ENCODE results near the gene CCSER1. TPM values are rescaled to one million over a fixed set of nuclear protein-coding genes. Genes with fewer than 3 reads are reported as not detected.

The CCSER1 gene
- total and polyA plus RNA-seq, 2 of the 8 experiments (the other 6 are each of a cell fraction or from before 2014, with no cell fraction given): 0.26 to 0.84 TPM

- no peak for FAIRE-seq
- no peak for TF ChIP-seq NANOG (IDR thresholded peaks at IDR 0.05; ENCODE audit: insufficient read depth, low read depth, low read length, poor library complexity, severe bottlenecking)
- TF ChIP-seq CEBPB (IDR thresholded peaks at IDR 0.05; ENCODE audit: low read depth, low read length): no peak
These were observed 413.3 kb downstream of the CCSER1 start for GRCh38 chr4:90540536-90540935.

More at GRCh38 chr4:90540536-90540935, 413.3 kb downstream of the CCSER1 start:
- H2BK15ac ChIP-seq (ENCODE audit: low read length): no peak overlapping the region
- no peak overlapping the region for H3K56ac ChIP-seq (replicated peaks; ENCODE audit: insufficient read length, low read depth, low read length)
- H3K79me1 ChIP-seq (ENCODE audit: low read depth, low read length): no peaks in the 10 kb centered on the region
- H3K4ac ChIP-seq (replicated peaks; ENCODE audit: insufficient read length, low read depth, low read length): no peak overlapping the region
- no peaks in the 10 kb centered on the region for H3K36me3 ChIP-seq (ENCODE audit: control insufficient read depth in 2 of 4, insufficient read depth in 4 of 4, low read length in 3 of 4)
- H3K23ac ChIP-seq (ENCODE audit: insufficient read length): no peak overlapping the region
- no peak overlapping the region for H2AK5ac ChIP-seq (ENCODE audit: low read depth, low read length)
- ChIA-PET POLR2A (ENCODE audit: partially characterized antibody) (no interaction called here), CTCF (ENCODE audit: partially characterized antibody) (no interaction called here)
- H3K23me2 ChIP-seq (ENCODE audit: low read depth, low read length): 0 out of 2 replicates have a peak, but pooled peaks cover 2% of the 10 kb centered on the region
- no peak overlapping the region for H3K14ac ChIP-seq (ENCODE audit: insufficient read length)
- H3K27me3 ChIP-seq (replicated peaks in 1 of 4; ENCODE audit: control insufficient read depth in 3 of 4, extremely low read depth in 1 of 4, insufficient read depth in 3 of 4, low read length in 3 of 4): no peaks in the 10 kb centered on the region
- no peak overlapping the region for H2BK5ac ChIP-seq (ENCODE audit: low read depth, low read length)
- no peak overlapping the region for H4K91ac ChIP-seq (replicated peaks; ENCODE audit: insufficient read length, low read length)
- H2BK120ac ChIP-seq (replicated peaks; ENCODE audit: low read depth, low read length): no peak overlapping the region
- no peak overlapping the region for H2AFZ ChIP-seq (ENCODE audit: low read length)
- no peak overlapping the region for H4K5ac ChIP-seq (ENCODE audit: insufficient read length, low read depth, low read length)
- no peak overlapping the region for H3K27ac ChIP-seq (ENCODE audit: low read depth, low read length)
- H3K4me3 ChIP-seq (ENCODE audit: extremely low read depth in 1 of 4, insufficient read depth in 2 of 4, low read depth in 3 of 4, low read length in 4 of 4): no peak overlapping the region
- no peak overlapping the region for H3K4me2 ChIP-seq (ENCODE audit: insufficient read depth in 1 of 2, low read depth in 2 of 2, low read length in 2 of 2)
- no peak overlapping the region for H2BK12ac ChIP-seq (ENCODE audit: low read depth, low read length)
- H4K8ac ChIP-seq (ENCODE audit: extremely low read depth, insufficient read depth, low read length): no peak overlapping the region
- no peaks in the 10 kb centered on the region for H3K79me2 ChIP-seq (ENCODE audit: control insufficient read depth in 1 of 2, insufficient read depth in 2 of 2, low read length in 2 of 2)
- no peak for DNase-seq (ENCODE audit: low read depth in 1 of 2, low spot score in 2 of 2)
- H3K4me1 ChIP-seq (replicated peaks in 1 of 4; ENCODE audit: control insufficient read depth in 3 of 4, insufficient read depth in 4 of 4, low read length in 3 of 4): peaks cover 0 to 5% (median 0%) of the 10 kb centered on the region in 4 experiments; a peak in 1 of 7 replicates
- no peak overlapping the region for H2BK20ac ChIP-seq (ENCODE audit: low read length)
- no peaks in the 10 kb centered on the region for H3K9me3 ChIP-seq (ENCODE audit: insufficient read depth in 2 of 2, low read depth in 1 of 2, low read length in 1 of 2)
- no peak overlapping the region for H3K18ac ChIP-seq (ENCODE audit: extremely low read depth, low read length)
- H3K9ac ChIP-seq (replicated peaks in 1 of 4; ENCODE audit: extremely low read depth in 1 of 4, low read depth in 3 of 4, low read length in 3 of 4): no peak overlapping the region
- no peaks in the 10 kb centered on the region for H4K20me1 ChIP-seq (replicated peaks in 1 of 2; ENCODE audit: control insufficient read depth in 1 of 2, insufficient read depth in 2 of 2, low read length in 2 of 2)
